Skeletal muscle tissue (tissue), 4 donors: ENCODE measurements around the gene WNK2. TPM values are rescaled to one million over a fixed set of nuclear protein-coding genes. Genes with fewer than 3 reads are reported as not detected.

Experiments used
- H3K27ac ChIP-seq: one replicate; pipeline ENCODE4 v1.7.0; 2013; ENCODE audit warnings: mild to moderate bottlenecking, low read depth, low read length, inconsistent platforms
- H3K27me3 ChIP-seq, 3 donors: one replicate each; pipeline ENCODE4 v1.7.0; 2013; ENCODE audit warnings: low read length in 3 of 3; ENCODE audit not compliant: control insufficient read depth in 3 of 3, insufficient read depth in 3 of 3
- H3K36me3 ChIP-seq, 3 donors: one replicate each; pipeline ENCODE4 v1.7.0; 2013; ENCODE audit warnings: low read length in 3 of 3; ENCODE audit not compliant: control insufficient read depth in 3 of 3, insufficient read depth in 3 of 3
- H3K4me1 ChIP-seq, 3 donors: one replicate each; pipeline ENCODE4 v1.7.0; 2013; ENCODE audit warnings: low read length in 3 of 3, mild to moderate bottlenecking in 3 of 3; ENCODE audit not compliant: control insufficient read depth in 3 of 3, insufficient read depth in 3 of 3
- H3K4me3 ChIP-seq, 3 donors: one replicate each; pipeline ENCODE4 v1.7.0; 2013; ENCODE audit warnings: low read length in 3 of 3
- H3K9ac ChIP-seq, 3 donors: one replicate each; pipeline ENCODE4 v1.7.0; 2013; ENCODE audit warnings: low read length in 3 of 3, mild to moderate bottlenecking in 3 of 3, moderate library complexity in 2 of 3, low read depth in 1 of 3
- H3K9me3 ChIP-seq, 3 donors: one replicate each; pipeline ENCODE4 v1.7.0; 2013; ENCODE audit warnings: low read length in 3 of 3; ENCODE audit not compliant: control insufficient read depth in 3 of 3
- total RNA-seq: library from RNA; depleted of rRNA; stranded (reverse); fragments of >200 nt; gene quantifications from one replicate; pipeline ENCODE4 v1.2.3, GENCODE V29; 2014
- donor health status: Osteomylitis.

WNK2 gene
- total RNA-seq, 1 donor from 2014 or later = 4.7 TPM

GRCh38 chr9:93161786-93162562 lies 22.0 kb upstream of the WNK2 start:
- Histone ChIP-seq H3K27me3 (no peaks in the 10 kb centered on the region), H3K27ac (no peak overlapping the region), H3K4me1 (peaks cover 7 to 14% (median 14%) of the 10 kb centered on the region in 3 donors), H3K36me3 (no peaks in the 10 kb centered on the region), H3K9ac (no peak overlapping the region), H3K9me3 (no peaks in the 10 kb centered on the region), H3K4me3 (no peak overlapping the region)

- H3K9me3 ChIP-seq = no peaks in the 10 kb centered on the region
Observed at GRCh38 chr9:93164085-93164484, 19.9 kb upstream of the WNK2 start.

GRCh38 chr9:93166699-93167098 lies 17.2 kb upstream of the WNK2 start:
- H3K4me3 ChIP-seq = no peak overlapping the region
- H3K9ac ChIP-seq = no peak overlapping the region
- no peaks in the 10 kb centered on the region for H3K9me3 ChIP-seq
- H3K36me3 ChIP-seq = no peaks in the 10 kb centered on the region
- peaks cover 8 to 14% (median 13%) of the 10 kb centered on the region in 3 donors for H3K4me1 ChIP-seq
- H3K27me3 ChIP-seq = no peaks in the 10 kb centered on the region
- no peak overlapping the region for H3K27ac ChIP-seq

More at GRCh38 chr9:93164085-93164484, 19.9 kb upstream of the WNK2 start:
- Histone ChIP-seq H3K27me3 (no peaks in the 10 kb centered on the region), H3K4me3 (no peak overlapping the region), H3K36me3 (no peaks in the 10 kb centered on the region), H3K27ac (no peak overlapping the region), H3K9ac (no peak overlapping the region), H3K4me1 (peaks cover 17 to 22% (median 18%) of the 10 kb centered on the region in 3 donors)

GRCh38 chr9:93167185-93167584 lies 16.8 kb upstream of the WNK2 start:
- Histone ChIP-seq H3K36me3 (no peaks in the 10 kb centered on the region), H3K27me3 (no peaks in the 10 kb centered on the region), H3K4me3 (no peak overlapping the region), H3K9ac (no peak overlapping the region), H3K9me3 (no peaks in the 10 kb centered on the region), H3K27ac (no peak overlapping the region), H3K4me1 (peaks cover 7 to 14% (median 8%) of the 10 kb centered on the region in 3 donors)

DNA sequence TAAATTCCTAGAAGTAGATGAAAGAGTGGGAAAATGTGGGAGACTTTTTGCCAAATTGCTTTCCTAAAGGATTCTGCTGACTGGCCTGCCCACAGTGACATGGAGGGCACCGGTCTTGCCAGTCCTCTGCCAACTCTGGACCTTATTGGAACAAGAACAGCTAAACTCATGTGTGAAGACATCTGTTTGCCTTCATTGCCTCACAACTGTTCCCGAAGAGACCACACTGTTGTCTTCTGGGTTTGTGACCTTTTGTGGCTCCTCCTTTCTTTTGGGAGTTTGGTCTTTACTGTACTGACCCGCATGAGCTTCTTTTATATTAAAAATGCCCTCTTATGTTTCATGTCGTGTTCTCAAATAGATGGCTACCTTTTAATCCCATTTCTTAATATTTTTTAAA lies 16.1 kb upstream of the WNK2 start:
- Histone ChIP-seq H3K27ac (no peak overlapping the region), H3K4me3 (no peak overlapping the region), H3K36me3 (no peaks in the 10 kb centered on the region), H3K9me3 (no peaks in the 10 kb centered on the region), H3K27me3 (no peaks in the 10 kb centered on the region), H3K4me1 (peaks cover 5 to 14% (median 8%) of the 10 kb centered on the region in 3 donors), H3K9ac (no peak overlapping the region)

- peak overlapping the region in 1 of 3 donors; percentile 54 for H3K9ac ChIP-seq
- H3K36me3 ChIP-seq = no peaks in the 10 kb centered on the region
- no peaks in the 10 kb centered on the region for H3K9me3 ChIP-seq
- H3K4me1 ChIP-seq = peaks cover 5 to 14% (median 8%) of the 10 kb centered on the region in 3 donors
- no peak overlapping the region for H3K27ac ChIP-seq
- H3K27me3 ChIP-seq = no peaks in the 10 kb centered on the region
- no peak overlapping the region for H3K4me3 ChIP-seq
Observed at GRCh38 chr9:93168581-93168980, 15.4 kb upstream of the WNK2 start.

DNA sequence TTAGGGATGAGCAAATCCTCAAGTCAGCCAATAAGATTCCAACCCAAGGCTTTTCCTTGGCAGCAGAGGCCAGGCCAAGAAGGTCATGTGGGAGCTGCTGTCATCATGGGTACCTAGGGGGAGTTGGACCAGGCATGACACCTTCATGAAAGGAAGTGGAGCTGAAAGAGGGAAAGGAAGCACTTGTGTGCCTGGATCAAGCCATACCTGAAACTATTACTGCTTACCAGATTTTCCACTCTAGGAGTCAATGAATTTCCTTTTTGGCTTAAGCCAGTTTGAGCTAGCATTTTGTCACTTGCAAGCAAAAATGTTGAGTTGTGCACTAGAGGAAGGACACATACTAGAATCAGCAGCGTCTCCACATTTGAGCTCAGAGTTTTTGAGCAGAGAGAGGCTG lies 14.5 kb upstream of the WNK2 start:
- no peaks in the 10 kb centered on the region for H3K9me3 ChIP-seq
- no peaks in the 10 kb centered on the region for H3K36me3 ChIP-seq
- H3K4me3 ChIP-seq = no peak overlapping the region
- no peaks in the 10 kb centered on the region for H3K27me3 ChIP-seq
- H3K4me1 ChIP-seq = peaks cover 5 to 14% (median 8%) of the 10 kb centered on the region in 3 donors
- H3K9ac ChIP-seq = no peak overlapping the region
- no peak overlapping the region for H3K27ac ChIP-seq

DNA sequence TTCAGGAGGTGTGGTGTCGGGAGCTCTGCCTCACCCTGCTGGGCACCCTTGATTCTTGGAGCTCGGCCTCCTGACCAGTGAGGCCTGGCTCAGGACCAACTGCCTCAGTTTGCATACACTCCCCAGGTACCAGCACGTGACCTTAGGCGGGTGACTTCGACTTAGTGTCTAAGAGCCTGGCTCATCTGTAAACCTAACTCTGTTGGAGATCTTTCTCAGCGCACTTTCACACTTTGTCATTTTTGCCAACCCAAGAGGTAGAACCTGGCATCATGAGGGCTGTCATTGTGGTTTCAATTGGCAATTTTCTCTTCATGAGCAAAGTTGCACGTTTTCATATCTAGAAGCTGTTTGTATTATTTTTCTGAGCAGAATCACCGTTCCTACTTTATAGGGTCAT lies 13.4 kb upstream of the WNK2 start:
- H3K36me3 ChIP-seq = no peaks in the 10 kb centered on the region
- H3K9me3 ChIP-seq = no peaks in the 10 kb centered on the region
- H3K27ac ChIP-seq = no peak overlapping the region
- H3K4me1 ChIP-seq = peaks cover 5 to 14% (median 8%) of the 10 kb centered on the region in 3 donors
- H3K4me3 ChIP-seq = no peak overlapping the region
- no peak overlapping the region for H3K9ac ChIP-seq
- H3K27me3 ChIP-seq = no peaks in the 10 kb centered on the region

GRCh38 chr9:93171261-93171990 lies 12.5 kb upstream of the WNK2 start:
- no peak overlapping the region for H3K27ac ChIP-seq
- no peaks in the 10 kb centered on the region for H3K36me3 ChIP-seq
- H3K4me3 ChIP-seq = no peak overlapping the region
- H3K9me3 ChIP-seq = no peaks in the 10 kb centered on the region
- H3K27me3 ChIP-seq = no peaks in the 10 kb centered on the region
- H3K4me1 ChIP-seq = peaks cover 5 to 14% (median 8%) of the 10 kb centered on the region in 3 donors
- no peak overlapping the region for H3K9ac ChIP-seq
